ENCODE measurements around the gene EIF2B1.

DNA sequence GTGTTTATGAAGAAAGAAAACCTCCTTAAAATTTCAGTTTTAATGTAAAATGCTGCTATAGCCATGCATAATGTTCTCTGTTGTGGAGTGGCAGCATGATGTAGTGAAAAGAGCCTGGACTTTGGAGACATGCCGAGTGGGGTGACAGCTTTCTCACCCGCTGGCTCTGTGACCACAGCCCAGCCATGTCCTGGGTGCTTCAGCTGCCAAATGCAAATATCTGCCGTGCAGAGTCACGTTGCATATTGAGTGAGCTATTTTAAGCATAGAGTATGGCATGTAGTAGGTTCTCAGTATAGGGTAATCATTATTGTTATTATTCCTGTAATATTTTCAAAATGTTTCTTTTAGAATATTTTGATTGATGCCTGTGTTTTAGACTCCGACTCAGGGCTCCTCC, 21.9 kb upstream of the EIF2B1 start:
- TF ChIP-seq CTCF (conservative IDR thresholded peaks at IDR 0.05 in 1 of 2, IDR thresholded peaks at IDR 0.05 in 1 of 2; ENCODE audit: low read depth in 1 of 2, low read length in 2 of 2) = no peak
- no peak for TF ChIP-seq EZH2 (IDR thresholded peaks at IDR 0.05; ENCODE audit: low read length, missing control alignments)

All from fibroblast of lung (primary cell).